ENCODE results near the gene STAC3. TPM values are rescaled to one million over a fixed set of nuclear protein-coding genes. Genes with fewer than 3 reads are reported as not detected.
A peak's percentile ranks its signal among the peaks of the same experiment; 100 is the strongest.

The STAC3 gene
- total and polyA plus RNA-seq, 9 of the 15 experiments (the other 6 are each of a cell fraction or from before 2014, with no cell fraction given), result 0.45 to 6.4 (median 3.3) TPM

DNA sequence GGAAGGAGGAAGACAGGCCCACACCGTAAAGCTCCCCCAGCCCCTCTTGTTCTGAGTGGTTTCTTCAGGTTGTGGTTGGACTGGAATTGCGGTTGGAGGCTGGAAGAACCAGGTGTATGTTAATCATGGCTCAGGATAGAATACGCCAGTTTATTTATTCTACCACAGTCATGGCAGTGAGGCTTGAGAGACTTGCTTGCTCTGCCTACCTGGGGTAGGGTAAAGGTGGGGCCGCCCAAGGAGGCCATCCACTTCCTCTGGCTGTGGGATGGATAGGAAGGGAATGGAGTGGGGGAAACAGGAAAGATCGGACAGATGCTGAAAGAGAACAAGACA, 13.4 kb downstream of the STAC3 start:
- no TSS peak for BruUV-seq (replicated peaks)
- H3K4me3 ChIP-seq, result no peak overlapping the region
- CTCF ChIA-PET (ENCODE audit: low intra/inter-chr PET ratio), result interaction anchor here (6.6 kb wide), 1 partner anchor 24 kb away, joined by 186 read pairs; the partner anchor contains the start of gene NXPH4

DNA sequence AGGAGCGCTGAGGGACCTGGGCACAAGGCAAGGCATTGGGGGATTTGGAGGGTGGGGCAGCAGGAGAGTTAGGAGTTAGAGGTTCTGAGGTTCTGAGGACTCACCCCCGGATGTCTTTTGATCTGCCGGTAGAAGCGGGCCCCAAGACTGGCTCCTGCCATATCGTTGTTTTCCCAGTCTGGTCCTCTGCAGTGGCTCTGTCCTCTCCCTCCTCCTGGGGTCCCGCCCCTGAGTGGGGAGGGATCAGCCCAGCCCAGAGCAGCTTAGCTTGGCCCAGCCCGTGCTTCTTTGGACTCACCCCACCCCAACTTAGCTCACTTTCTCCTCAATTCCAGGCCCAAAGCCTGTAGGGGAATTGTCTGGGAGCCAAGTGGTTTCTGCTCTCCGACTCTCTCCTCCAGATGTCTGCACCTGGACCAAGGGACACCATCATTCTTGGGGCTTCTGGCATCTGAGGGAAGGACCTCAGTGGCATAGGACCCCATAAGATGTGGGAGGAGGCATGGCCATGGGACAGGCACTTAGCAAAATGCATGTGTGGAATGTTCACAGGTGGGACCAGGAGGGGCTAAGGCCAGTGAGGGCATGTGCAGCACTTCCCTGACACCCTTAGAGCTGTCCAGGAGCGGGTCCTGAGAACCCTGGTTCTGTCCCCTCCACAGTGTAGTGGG, 13.9 kb downstream of the STAC3 start:
- Histone ChIP-seq H3K36me3 (ENCODE audit: control insufficient read depth, insufficient read depth, low read length) (peaks cover 38% of the 10 kb centered on the region; the same call in 2 of the 3 replicates), H3K9ac (ENCODE audit: insufficient read depth in 1 of 2, low read depth in 2 of 2, low read length in 2 of 2) (no peak overlapping the region; a peak in 2 of 4 replicates), H3K4me1 (replicated peaks in 1 of 2; ENCODE audit: control insufficient read depth in 2 of 2, insufficient read depth in 2 of 2, low read length in 2 of 2) (peaks cover 40 to 83% of the 10 kb centered on the region in 2 experiments), H3K4me3 (no peak overlapping the region), H4K20me1 (replicated peaks; ENCODE audit: control insufficient read depth, insufficient read depth, low read length) (peaks cover 7% of the 10 kb centered on the region), H3K9me3 (replicated peaks; ENCODE audit: control insufficient read depth, insufficient read depth, low read depth, low read length) (no peaks in the 10 kb centered on the region), H3K27ac (ENCODE audit: extremely low read depth, low read depth, low read length) (no peak overlapping the region), H3K79me2 (ENCODE audit: control insufficient read depth, insufficient read depth, low read length) (no peaks in the 10 kb centered on the region), H3K9me1 (ENCODE audit: control insufficient read depth, insufficient read depth, low read length) (peaks cover 2% of the 10 kb centered on the region), H3K27me3 (ENCODE audit: control insufficient read depth in 2 of 2, insufficient read depth in 2 of 2, low read length in 2 of 2) (peaks cover 2 to 21% of the 10 kb centered on the region in 2 experiments; a peak in 3 of 5 replicates), H3K4me2 (ENCODE audit: insufficient read depth, low read length) (no peak overlapping the region), H2AFZ (ENCODE audit: low read depth, low read length) (no peak overlapping the region)
- WGBS (ENCODE audit: insufficient coverage, low coverage, missing lambda C conversion rate), result 47% methylated on average over 7 of the region's 9 CpGs
- DNase-seq (ENCODE audit: extremely low read depth in 1 of 4, low spot score in 3 of 4) (no peak), FAIRE-seq (no peak), ATAC-seq (peak; percentile 7)
- no TSS peak for BruUV-seq (replicated peaks)
- POLR2A ChIA-PET, result interaction anchor here (0.6 to 4.7 kb wide), 3 partner anchors 7 to 257 kb away, joined by 3 to 33 read pairs (median 8); partner anchors contain the start of gene SHMT2
- intact Hi-C loops (cut with micrococcal nuclease) (no loop called here), in situ Hi-C loops (cut with MboI) (no loop called here)
- CTCF ChIA-PET (ENCODE audit: low intra/inter-chr PET ratio), result interaction anchor here (6.6 kb wide), 1 partner anchor 24 kb away, joined by 186 read pairs; the partner anchor contains the start of gene NXPH4
- TF ChIP-seq, protein P1, sequence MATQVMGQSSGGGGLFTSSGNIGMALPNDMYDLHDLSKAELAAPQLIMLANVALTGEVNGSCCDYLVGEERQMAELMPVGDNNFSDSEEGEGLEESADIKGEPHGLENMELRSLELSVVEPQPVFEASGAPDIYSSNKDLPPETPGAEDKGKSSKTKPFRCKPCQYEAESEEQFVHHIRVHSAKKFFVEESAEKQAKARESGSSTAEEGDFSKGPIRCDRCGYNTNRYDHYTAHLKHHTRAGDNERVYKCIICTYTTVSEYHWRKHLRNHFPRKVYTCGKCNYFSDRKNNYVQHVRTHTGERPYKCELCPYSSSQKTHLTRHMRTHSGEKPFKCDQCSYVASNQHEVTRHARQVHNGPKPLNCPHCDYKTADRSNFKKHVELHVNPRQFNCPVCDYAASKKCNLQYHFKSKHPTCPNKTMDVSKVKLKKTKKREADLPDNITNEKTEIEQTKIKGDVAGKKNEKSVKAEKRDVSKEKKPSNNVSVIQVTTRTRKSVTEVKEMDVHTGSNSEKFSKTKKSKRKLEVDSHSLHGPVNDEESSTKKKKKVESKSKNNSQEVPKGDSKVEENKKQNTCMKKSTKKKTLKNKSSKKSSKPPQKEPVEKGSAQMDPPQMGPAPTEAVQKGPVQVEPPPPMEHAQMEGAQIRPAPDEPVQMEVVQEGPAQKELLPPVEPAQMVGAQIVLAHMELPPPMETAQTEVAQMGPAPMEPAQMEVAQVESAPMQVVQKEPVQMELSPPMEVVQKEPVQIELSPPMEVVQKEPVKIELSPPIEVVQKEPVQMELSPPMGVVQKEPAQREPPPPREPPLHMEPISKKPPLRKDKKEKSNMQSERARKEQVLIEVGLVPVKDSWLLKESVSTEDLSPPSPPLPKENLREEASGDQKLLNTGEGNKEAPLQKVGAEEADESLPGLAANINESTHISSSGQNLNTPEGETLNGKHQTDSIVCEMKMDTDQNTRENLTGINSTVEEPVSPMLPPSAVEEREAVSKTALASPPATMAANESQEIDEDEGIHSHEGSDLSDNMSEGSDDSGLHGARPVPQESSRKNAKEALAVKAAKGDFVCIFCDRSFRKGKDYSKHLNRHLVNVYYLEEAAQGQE (IDR thresholded peaks at IDR 0.05; ENCODE audit: borderline replicate concordance), result peak; percentile 34
- TF ChIP-seq, protein P1 (CRISPR knock-in tag; IDR thresholded peaks at IDR 0.05; ENCODE audit: low read depth), result no peak
- TF ChIP-seq, protein P2, sequence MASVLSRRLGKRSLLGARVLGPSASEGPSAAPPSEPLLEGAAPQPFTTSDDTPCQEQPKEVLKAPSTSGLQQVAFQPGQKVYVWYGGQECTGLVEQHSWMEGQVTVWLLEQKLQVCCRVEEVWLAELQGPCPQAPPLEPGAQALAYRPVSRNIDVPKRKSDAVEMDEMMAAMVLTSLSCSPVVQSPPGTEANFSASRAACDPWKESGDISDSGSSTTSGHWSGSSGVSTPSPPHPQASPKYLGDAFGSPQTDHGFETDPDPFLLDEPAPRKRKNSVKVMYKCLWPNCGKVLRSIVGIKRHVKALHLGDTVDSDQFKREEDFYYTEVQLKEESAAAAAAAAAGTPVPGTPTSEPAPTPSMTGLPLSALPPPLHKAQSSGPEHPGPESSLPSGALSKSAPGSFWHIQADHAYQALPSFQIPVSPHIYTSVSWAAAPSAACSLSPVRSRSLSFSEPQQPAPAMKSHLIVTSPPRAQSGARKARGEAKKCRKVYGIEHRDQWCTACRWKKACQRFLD (CRISPR knock-in tag; IDR thresholded peaks at IDR 0.05), result no peak

More for the DNA sequence above, 13.4 kb downstream of the STAC3 start:
- peak overlapping the region; percentile 84; the same call in 1 of the 2 replicates for H3K4me2 ChIP-seq (ENCODE audit: insufficient read depth, low read length)
- POLR2A ChIA-PET, result interaction anchor here (0.6 to 4.7 kb wide), 4 partner anchors 8 to 257 kb away, joined by 3 to 33 read pairs (median 8); partner anchors contain the start of gene SHMT2
- no peaks in the 10 kb centered on the region for H3K9me3 ChIP-seq (replicated peaks; ENCODE audit: control insufficient read depth, insufficient read depth, low read depth, low read length)
- intact Hi-C loops (cut with micrococcal nuclease), result no loop called here
- 60% methylated on average over 5 of the region's 5 CpGs for WGBS (ENCODE audit: insufficient coverage, low coverage, missing lambda C conversion rate)
- H3K4me1 ChIP-seq (replicated peaks in 1 of 2; ENCODE audit: control insufficient read depth in 2 of 2, insufficient read depth in 2 of 2, low read length in 2 of 2), result peaks cover 42 to 83% of the 10 kb centered on the region in 2 experiments
- no peak overlapping the region; a peak in 1 of 4 replicates for H3K9ac ChIP-seq (ENCODE audit: insufficient read depth in 1 of 2, low read depth in 2 of 2, low read length in 2 of 2)
- FAIRE-seq (no peak), DNase-seq (ENCODE audit: extremely low read depth in 1 of 4, low spot score in 3 of 4) (no peak), ATAC-seq (no peak)
- H2AFZ ChIP-seq (ENCODE audit: low read depth, low read length), result no peak overlapping the region
- peaks cover 2 to 23% of the 10 kb centered on the region in 2 experiments; a peak in 3 of 5 replicates for H3K27me3 ChIP-seq (ENCODE audit: control insufficient read depth in 2 of 2, insufficient read depth in 2 of 2, low read length in 2 of 2)
- peaks cover 8% of the 10 kb centered on the region for H4K20me1 ChIP-seq (replicated peaks; ENCODE audit: control insufficient read depth, insufficient read depth, low read length)
- TF ChIP-seq ZNF263 (CRISPR knock-in tag; IDR thresholded peaks at IDR 0.05; ENCODE audit: borderline replicate concordance), result 0 out of 2 replicates have a peak, but pooled peaks have one; percentile 21
- no peak for TF ChIP-seq ZNF3 (CRISPR knock-in tag; IDR thresholded peaks at IDR 0.05)
- in situ Hi-C loops (cut with MboI), result no loop called here
- peaks cover 33% of the 10 kb centered on the region; the same call in 2 of the 3 replicates for H3K36me3 ChIP-seq (ENCODE audit: control insufficient read depth, insufficient read depth, low read length)
- H3K9me1 ChIP-seq (ENCODE audit: control insufficient read depth, insufficient read depth, low read length), result peaks cover 2% of the 10 kb centered on the region
- no peaks in the 10 kb centered on the region for H3K79me2 ChIP-seq (ENCODE audit: control insufficient read depth, insufficient read depth, low read length)
- no peak overlapping the region for H3K27ac ChIP-seq (ENCODE audit: extremely low read depth, low read depth, low read length)
